MCF 10A (cell line): ENCODE data around the gene C6orf47. TPM values are rescaled to one million over a fixed set of nuclear protein-coding genes. Genes with fewer than 3 reads are reported as not detected.

Experiments used
- BruUV-seq: library from RNA; stranded (reverse); fragments of 400-500 nt; replicated peaks from 2 replicates; lab custom pipeline; 2021; lab: Mats Ljungman, UMichigan
- CTCF ChIA-PET: fragments of 300-600 bp; sonication (Branson Sonifier 250); formaldehyde crosslinking; extraction: SDS; loops from one replicate; lab custom pipeline; 2021; ENCODE audit warnings: antibody characterized with exemption, inconsistent platforms; lab: Yijun Ruan, JAX
- POLR2A ChIA-PET: fragments of 300-600, 350-650 bp; sonication (Branson Sonifier 250); formaldehyde crosslinking; extraction: SDS; loops from one replicate; lab custom pipeline; 2020; ENCODE audit warnings: antibody characterized with exemption, inconsistent platforms; lab: Yijun Ruan, JAX
- DNase-seq: peaks from one replicate; pipeline ENCODE4 v3.0.0-alpha.2; 2018; ENCODE audit not compliant: unreplicated experiment
- H3K27ac Mint-ChIP-seq: one replicate; pipeline ENCODE4 v1.8.0; 2022; ENCODE audit warnings: mild to moderate bottlenecking, low read depth, mixed read lengths; ENCODE audit not compliant: unreplicated experiment
- H3K27me3 Mint-ChIP-seq: one replicate; pipeline ENCODE4 v1.8.0; 2022; ENCODE audit warnings: mixed read lengths; ENCODE audit not compliant: insufficient read depth, unreplicated experiment
- H3K36me3 Mint-ChIP-seq: one replicate; pipeline ENCODE4 v1.8.0; 2022; ENCODE audit warnings: mild to moderate bottlenecking, moderate library complexity, mixed read lengths; ENCODE audit not compliant: insufficient read depth, unreplicated experiment
- H3K4me1 Mint-ChIP-seq: one replicate; pipeline ENCODE4 v1.8.0; 2022; ENCODE audit warnings: mixed read lengths; ENCODE audit not compliant: insufficient read depth, unreplicated experiment
- H3K4me3 Mint-ChIP-seq: one replicate; pipeline ENCODE4 v1.8.0; 2022; ENCODE audit warnings: mild to moderate bottlenecking, moderate library complexity, mixed read lengths; ENCODE audit not compliant: unreplicated experiment
- H3K9me3 Mint-ChIP-seq: one replicate; pipeline ENCODE4 v1.8.0; 2022; ENCODE audit warnings: mixed read lengths; ENCODE audit not compliant: unreplicated experiment
- CTCF ChIP-seq: fragments of 200-600 bp; IDR thresholded peaks from one replicate; pipeline ENCODE4 v1.8.0; 2022; ENCODE audit warnings: antibody characterized with exemption, mild to moderate bottlenecking; ENCODE audit not compliant: unreplicated experiment
- intact Hi-C: fragments of 100-400 bp; cut with micrococcal nuclease; formaldehyde crosslinking; loops from 2 replicates; pipeline ENCODE4 v1.14.1; 2022
- total RNA-seq: library from RNA; stranded (reverse); gene quantifications from 2 replicates; pipeline ENCODE4 v1.2.3, GENCODE V29; 2022

The C6orf47 gene
- total RNA-seq, 1 experiment from 2014 or later = 15.5 TPM

DNA sequence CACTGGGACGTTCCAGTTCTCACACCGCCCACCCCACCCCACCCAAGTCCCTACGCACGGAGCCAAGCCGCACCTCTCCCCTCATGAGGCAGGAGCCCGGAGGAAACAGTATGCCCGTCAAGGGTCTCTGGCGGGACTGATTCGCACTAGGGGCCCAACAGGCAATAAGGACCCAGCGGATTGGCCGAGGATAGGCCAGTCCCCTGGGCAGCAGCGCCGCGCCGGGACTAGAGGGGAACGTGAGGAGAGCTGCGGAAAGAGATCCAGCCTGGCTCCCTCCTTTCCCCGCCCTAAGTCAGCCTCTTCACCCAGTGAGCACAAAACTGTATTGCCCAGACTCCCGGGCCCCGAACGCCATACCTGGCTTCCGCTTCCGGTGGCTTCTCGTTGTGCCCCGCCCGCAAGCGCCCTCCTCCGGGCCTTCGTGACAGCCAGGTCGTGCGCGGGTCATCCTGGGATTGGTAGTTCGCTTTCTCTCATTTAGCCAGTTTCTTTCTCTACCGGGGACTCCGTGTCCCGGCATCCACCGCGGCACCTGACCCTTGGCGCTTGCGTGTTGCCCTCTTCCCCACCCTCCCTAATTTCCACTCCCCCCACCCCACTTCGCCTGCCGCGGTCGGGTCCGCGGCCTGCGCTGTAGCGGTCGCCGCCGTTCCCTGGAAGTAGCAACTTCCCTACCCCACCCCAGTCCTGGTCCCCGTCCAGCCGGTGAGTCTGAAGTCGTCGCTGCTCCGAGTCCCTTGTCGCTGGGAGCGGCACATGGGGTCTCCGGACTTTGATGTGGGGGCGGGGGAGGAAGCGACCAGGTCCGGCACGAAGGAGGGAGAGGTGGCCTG is 5.1 kb upstream of the C6orf47 start, which contains the start of gene CSNK2B:
Gene CSNK2B (plus strand): TSS at position 580 of the 836 bp plus-strand sequence. CDS start 752 bp downstream, outside the sequence.
- no TSS peak for BruUV-seq
- Mint-ChIP-seq H3K27ac (peak within 1 kb of the TSS; percentile 99), H3K4me1 (peaks cover 31% of the 10 kb centered on the region), H3K9me3 (no peaks in the 10 kb centered on the region), H3K36me3 (peaks cover 81% of the 10 kb centered on the region), H3K27me3 (no peaks in the 10 kb centered on the region), H3K4me3 (peak within 1 kb of the TSS; percentile 99)
- peak; percentile 98 for DNase-seq
- ChIA-PET CTCF (interaction anchor here (0.5 to 1.1 kb wide), 3 partner anchors 11 to 1102 kb away, joined by 3 read pairs; no protein-coding TSS in a partner anchor), POLR2A (interaction anchor here (0.6 to 7.9 kb wide), 29 partner anchors 12 to 1306 kb away, joined by 3 to 263 read pairs (median 7); partner anchors contain the start of genes ABHD16A, APOM, ATP6V1G2 and BAG6)
- no peak for TF ChIP-seq CTCF
- intact Hi-C loops = no loop called here

DNA sequence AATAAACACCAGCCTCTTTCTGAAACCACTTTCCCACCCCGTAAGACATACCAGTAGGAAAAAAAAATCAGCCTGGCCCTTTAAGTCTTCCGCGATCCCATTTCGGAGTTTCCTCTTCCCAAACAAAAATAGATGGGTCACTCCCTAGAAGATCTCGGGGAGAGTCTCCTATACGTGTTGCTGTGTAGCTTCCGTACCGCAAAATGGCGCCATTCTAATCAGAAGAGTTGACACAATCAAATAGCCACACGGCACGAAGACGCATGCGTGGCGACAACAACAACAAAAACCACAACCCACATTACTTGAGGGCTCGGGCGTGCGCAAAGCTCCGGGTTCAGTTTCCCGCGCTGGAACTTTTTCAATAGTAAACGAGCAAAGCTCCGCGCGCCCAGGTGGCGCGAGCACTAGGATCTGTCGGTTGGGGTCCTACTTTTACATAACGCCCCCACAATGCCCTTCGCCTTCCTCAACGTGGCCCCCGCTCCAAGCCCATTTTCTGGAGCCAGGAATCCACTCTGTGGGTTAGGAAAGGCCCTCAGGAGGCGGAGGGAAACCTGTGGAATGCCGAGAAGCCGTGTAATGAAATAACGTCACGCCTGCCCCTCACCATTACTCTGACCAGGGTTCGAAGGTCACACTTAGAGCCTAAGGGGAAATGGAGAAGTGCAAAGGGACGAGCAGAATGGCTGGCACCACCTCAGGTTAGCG is 4.4 kb upstream of the C6orf47 start, which contains the start of gene GPANK1:
Gene GPANK1 (minus strand): TSS at position 208 of the 711 bp plus-strand sequence. CDS start 519 bp downstream, outside the sequence.
- BruUV-seq = no TSS peak
- Mint-ChIP-seq H3K9me3 (no peaks in the 10 kb centered on the region), H3K4me1 (peaks cover 31% of the 10 kb centered on the region), H3K27ac (peak within 1 kb of the TSS; percentile 99), H3K27me3 (no peaks in the 10 kb centered on the region), H3K4me3 (peak within 1 kb of the TSS; percentile 99), H3K36me3 (peaks cover 79% of the 10 kb centered on the region)
- POLR2A ChIA-PET = interaction anchor here (0.6 to 7.9 kb wide), 37 partner anchors 13 to 1307 kb away, joined by 3 to 263 read pairs (median 5); partner anchors contain the start of genes ABHD16A, APOM, BAG6 and CLIC1
- DNase-seq = peak; percentile 97
- CTCF ChIA-PET = interaction anchor here (0.7 kb wide), 1 partner anchor 114 kb away, joined by 5 read pairs; no protein-coding TSS in a partner anchor
- intact Hi-C loops = loop anchor here (5.0 kb wide), 1 partner anchor 43 kb away; the partner anchor contains the start of gene PRRC2A
- TF ChIP-seq CTCF = no peak

- peak overlapping the region; percentile 99 for H3K4me3 Mint-ChIP-seq
- DNase-seq = peak; percentile 84
- TSS peak; percentile 31 for BruUV-seq
- H3K36me3 Mint-ChIP-seq = peaks cover 79% of the 10 kb centered on the region
- H3K9me3 Mint-ChIP-seq = no peaks in the 10 kb centered on the region
- no peak for TF ChIP-seq CTCF
- ChIA-PET POLR2A (interaction anchor here (0.6 to 7.9 kb wide), 40 partner anchors 12 to 1308 kb away, joined by 3 to 263 read pairs (median 5); partner anchors contain the start of genes ABHD16A, APOM, ATP6V1G2 and BAG6), CTCF (interaction anchor here (0.7 to 0.9 kb wide), 4 partner anchors 9 to 114 kb away, joined by 4 to 9 read pairs (median 4); partner anchors contain the start of gene APOM)
- no peaks in the 10 kb centered on the region for H3K27me3 Mint-ChIP-seq
- intact Hi-C loops = loop anchor here (5.0 kb wide), 1 partner anchor 42 kb away; the partner anchor contains the start of gene PRRC2A
- H3K27ac Mint-ChIP-seq = peak overlapping the region; percentile 99
- H3K4me1 Mint-ChIP-seq = peaks cover 39% of the 10 kb centered on the region
Observed at GRCh38 chr6:31663961-31664789, 3.6 kb upstream of the C6orf47 start.
